Measurements from ENCODE around the gene AGPAT4.

DNA sequence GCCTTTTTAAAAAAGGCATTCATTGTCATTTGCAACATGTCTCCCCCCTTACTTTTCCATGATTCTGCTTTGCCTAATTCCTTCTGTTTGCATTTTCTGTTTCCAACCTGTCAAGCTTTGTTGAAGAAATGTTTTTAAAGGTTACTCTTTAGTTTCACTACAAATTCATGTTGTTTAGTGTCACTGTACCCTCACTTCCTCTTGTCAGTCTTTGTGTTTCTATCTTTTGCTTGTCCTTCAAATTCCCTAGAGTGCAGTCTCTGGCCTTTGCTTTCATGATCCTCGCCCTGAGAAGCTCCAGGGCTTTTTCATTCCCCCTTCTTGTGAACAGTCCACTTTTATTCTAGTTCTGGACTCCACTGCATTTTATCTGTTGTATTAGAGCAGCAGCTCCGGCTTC lies 191.6 kb downstream of the AGPAT4 start:
- TF ChIP-seq CHD2 (IDR thresholded peaks at IDR 0.05; ENCODE audit: low read length, partially characterized antibody): no peak
- TF ChIP-seq SMC3 (IDR thresholded peaks at IDR 0.05): no peak
- TF ChIP-seq, protein P1, sequence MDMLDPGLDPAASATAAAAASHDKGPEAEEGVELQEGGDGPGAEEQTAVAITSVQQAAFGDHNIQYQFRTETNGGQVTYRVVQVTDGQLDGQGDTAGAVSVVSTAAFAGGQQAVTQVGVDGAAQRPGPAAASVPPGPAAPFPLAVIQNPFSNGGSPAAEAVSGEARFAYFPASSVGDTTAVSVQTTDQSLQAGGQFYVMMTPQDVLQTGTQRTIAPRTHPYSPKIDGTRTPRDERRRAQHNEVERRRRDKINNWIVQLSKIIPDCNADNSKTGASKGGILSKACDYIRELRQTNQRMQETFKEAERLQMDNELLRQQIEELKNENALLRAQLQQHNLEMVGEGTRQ (IDR thresholded peaks at IDR 0.05): no peak
- TF ChIP-seq MAFK (IDR thresholded peaks at IDR 0.05; ENCODE audit: partially characterized antibody): no peak
- TF ChIP-seq RAD21 (conservative IDR thresholded peaks at IDR 0.05 in 1 of 2, IDR thresholded peaks at IDR 0.05 in 1 of 2): no peak
- TF ChIP-seq, protein P2, sequence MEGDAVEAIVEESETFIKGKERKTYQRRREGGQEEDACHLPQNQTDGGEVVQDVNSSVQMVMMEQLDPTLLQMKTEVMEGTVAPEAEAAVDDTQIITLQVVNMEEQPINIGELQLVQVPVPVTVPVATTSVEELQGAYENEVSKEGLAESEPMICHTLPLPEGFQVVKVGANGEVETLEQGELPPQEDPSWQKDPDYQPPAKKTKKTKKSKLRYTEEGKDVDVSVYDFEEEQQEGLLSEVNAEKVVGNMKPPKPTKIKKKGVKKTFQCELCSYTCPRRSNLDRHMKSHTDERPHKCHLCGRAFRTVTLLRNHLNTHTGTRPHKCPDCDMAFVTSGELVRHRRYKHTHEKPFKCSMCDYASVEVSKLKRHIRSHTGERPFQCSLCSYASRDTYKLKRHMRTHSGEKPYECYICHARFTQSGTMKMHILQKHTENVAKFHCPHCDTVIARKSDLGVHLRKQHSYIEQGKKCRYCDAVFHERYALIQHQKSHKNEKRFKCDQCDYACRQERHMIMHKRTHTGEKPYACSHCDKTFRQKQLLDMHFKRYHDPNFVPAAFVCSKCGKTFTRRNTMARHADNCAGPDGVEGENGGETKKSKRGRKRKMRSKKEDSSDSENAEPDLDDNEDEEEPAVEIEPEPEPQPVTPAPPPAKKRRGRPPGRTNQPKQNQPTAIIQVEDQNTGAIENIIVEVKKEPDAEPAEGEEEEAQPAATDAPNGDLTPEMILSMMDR (IDR thresholded peaks at IDR 0.05): no peak
- TF ChIP-seq, protein P3, sequence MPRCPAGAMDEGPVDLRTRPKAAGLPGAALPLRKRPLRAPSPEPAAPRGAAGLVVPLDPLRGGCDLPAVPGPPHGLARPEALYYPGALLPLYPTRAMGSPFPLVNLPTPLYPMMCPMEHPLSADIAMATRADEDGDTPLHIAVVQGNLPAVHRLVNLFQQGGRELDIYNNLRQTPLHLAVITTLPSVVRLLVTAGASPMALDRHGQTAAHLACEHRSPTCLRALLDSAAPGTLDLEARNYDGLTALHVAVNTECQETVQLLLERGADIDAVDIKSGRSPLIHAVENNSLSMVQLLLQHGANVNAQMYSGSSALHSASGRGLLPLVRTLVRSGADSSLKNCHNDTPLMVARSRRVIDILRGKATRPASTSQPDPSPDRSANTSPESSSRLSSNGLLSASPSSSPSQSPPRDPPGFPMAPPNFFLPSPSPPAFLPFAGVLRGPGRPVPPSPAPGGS (IDR thresholded peaks at IDR 0.05): no peak
- TF ChIP-seq FOSL2 (IDR thresholded peaks at IDR 0.05): no peak
- no peak for TF ChIP-seq FOSL2 (CRISPR knock-in tag; IDR thresholded peaks at IDR 0.05)
- no peak for TF ChIP-seq EP300 (IDR thresholded peaks at IDR 0.05)
- TF ChIP-seq POLR2A (IDR thresholded peaks at IDR 0.05; ENCODE audit: low read length): no peak

All from A549 (cell line).